DOHH2 (cell line): ENCODE results near the gene TEDC2.
A peak's percentile ranks its signal among the peaks of the same experiment; 100 is the strongest.

Source experiments
- H3F3A ChIP-seq: fragments of 200-600 bp; sonication (generic), shearing (Covaris generic); 2 replicates; pipeline ENCODE4 v1.6.0; 2016; ENCODE audit warnings: antibody characterized with exemption, mild to moderate bottlenecking; ENCODE audit not compliant: control insufficient read depth, insufficient read depth
- H3K27ac ChIP-seq: fragments of 200-600 bp; sonication (generic); 2 replicates; pipeline ENCODE4 v1.5.1; 2014; ENCODE audit warnings: low read depth, mild to moderate bottlenecking, low read length, moderate library complexity
- H3K27me3 ChIP-seq: fragments of 200-600 bp; sonication (generic); 2 replicates; pipeline ENCODE4 v1.6.1; 2014; ENCODE audit warnings: mild to moderate bottlenecking, low read length, mixed read lengths; ENCODE audit not compliant: control insufficient read depth
- H3K36me3 ChIP-seq: fragments of 200-600 bp; sonication (generic); 2 replicates; pipeline ENCODE4 v1.6.1; 2014; ENCODE audit warnings: mild to moderate bottlenecking, low read length, moderate library complexity, mixed read lengths; ENCODE audit not compliant: control insufficient read depth
- H3K4me1 ChIP-seq: fragments of 200-600 bp; sonication (generic); 2 replicates; pipeline ENCODE4 v1.6.1; 2014; ENCODE audit warnings: mild to moderate bottlenecking, low read length, mixed read lengths; ENCODE audit not compliant: control insufficient read depth
- H3K4me2 ChIP-seq: fragments of 200-600 bp; sonication (generic); 2 replicates; pipeline ENCODE4 v1.6.0; 2014; ENCODE audit warnings: mild to moderate bottlenecking, low read length, moderate library complexity
- H3K4me3 ChIP-seq: fragments of 200-600 bp; sonication (generic); 2 replicates; pipeline ENCODE4 v1.5.1; 2014; ENCODE audit warnings: mild to moderate bottlenecking, low read length, mixed read lengths
- H3K79me2 ChIP-seq: fragments of 200-600 bp; sonication (generic); 2 replicates; pipeline ENCODE4 v1.6.1; 2014; ENCODE audit warnings: mild to moderate bottlenecking, low read length, mixed read lengths; ENCODE audit not compliant: control insufficient read depth
- H3K9me2 ChIP-seq: fragments of 200-600 bp; sonication (generic); replicated peaks from 2 replicates; pipeline ENCODE4 v1.6.1; 2014; ENCODE audit warnings: mild to moderate bottlenecking, low read length, mixed read lengths; ENCODE audit not compliant: control insufficient read depth
- H3K9me3 ChIP-seq: fragments of 200-600 bp; sonication (generic); 2 replicates; pipeline ENCODE4 v1.6.1; 2014; ENCODE audit warnings: antibody characterized with exemption, low read length, mixed read lengths; ENCODE audit not compliant: control insufficient read depth, insufficient read depth
- H4K20me1 ChIP-seq: fragments of 200-600 bp; sonication (generic); 2 replicates; pipeline ENCODE4 v1.6.0; 2014; ENCODE audit warnings: low read depth, mild to moderate bottlenecking, antibody characterized with exemption, low read length, moderate library complexity; ENCODE audit not compliant: control insufficient read depth, insufficient read depth
- EZH2phosphoT487 ChIP-seq: fragments of 200-600 bp; sonication (generic); IDR thresholded peaks from 2 replicates; pipeline ENCODE4 v1.6.1; 2017; ENCODE audit warnings: borderline replicate concordance, mild to moderate bottlenecking, antibody characterized with exemption, low read length, moderate library complexity, mixed read lengths
- TF ChIP-seq, protein P1 (sequence below): fragments of 200-600 bp; sonication (generic); IDR thresholded peaks from one replicate; pipeline ENCODE4 v1.5.1; 2014; ENCODE audit warnings: antibody characterized with exemption, mild to moderate bottlenecking, low read depth, low read length; ENCODE audit not compliant: poor library complexity, severe bottlenecking

Gene TEDC2

DNA sequence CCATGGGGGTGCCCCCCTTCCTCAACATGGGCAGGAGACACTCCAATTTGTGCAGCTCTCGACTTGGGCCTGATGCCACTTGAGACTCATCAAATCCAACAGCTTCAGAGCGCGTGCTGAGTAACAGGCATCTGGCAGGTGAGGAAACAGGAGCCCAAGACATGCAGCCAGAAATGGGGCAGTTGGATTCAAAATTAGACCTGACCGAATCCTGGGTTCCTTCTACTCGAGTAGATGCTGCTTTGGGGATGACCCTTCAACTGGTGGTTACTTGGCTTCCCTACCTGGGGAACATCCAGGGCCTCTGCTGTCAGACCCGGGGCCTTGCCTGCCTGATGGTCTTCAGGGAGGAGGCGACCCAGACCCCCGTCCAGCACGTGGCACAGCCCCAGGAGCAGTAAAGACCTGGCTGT lies 10.7 kb downstream of the TEDC2 start:
- peak overlapping the region; percentile 81 for H3K4me3 ChIP-seq

DNA sequence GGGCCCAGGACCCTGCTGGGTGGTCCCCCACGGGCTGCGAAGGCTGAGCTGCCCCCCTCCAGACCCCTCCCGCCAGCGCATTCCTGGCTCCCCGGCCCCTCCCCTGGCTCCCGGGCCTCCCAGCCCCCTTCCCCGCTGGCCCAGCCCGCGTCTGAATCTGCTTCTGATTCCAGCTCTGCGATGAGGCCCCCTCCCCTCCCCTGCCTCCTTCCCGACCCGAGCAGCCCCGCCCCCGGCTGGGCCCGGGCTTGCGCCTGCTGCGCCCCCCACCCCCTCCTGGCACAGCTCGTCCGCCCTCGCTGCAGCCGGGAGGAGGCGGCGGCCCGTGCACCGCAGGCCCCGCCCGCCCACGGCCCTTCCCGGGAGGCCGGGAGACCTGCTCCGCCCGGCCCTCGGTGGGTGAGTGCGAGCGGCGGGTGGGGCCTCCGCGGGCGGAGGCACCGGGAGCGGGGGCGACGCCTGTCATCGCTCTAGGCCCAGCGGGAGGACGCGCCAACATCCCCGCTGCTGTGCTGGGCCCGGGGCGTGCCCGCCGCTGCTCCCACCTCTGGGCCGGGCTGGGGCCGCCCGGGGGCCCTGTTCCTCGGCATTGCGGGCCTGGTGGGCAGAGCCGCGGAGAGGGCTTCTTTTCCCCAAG lies 11.2 kb downstream of the TEDC2 start, which contains the start of gene NTN3:
NTN3 (plus strand) TSS at position 282 of the 637 bp plus-strand sequence. CDS start 405 bp downstream, outside the sequence.
- H3K4me3 ChIP-seq, result peak within 1 kb of the TSS; percentile 81

More for the DNA sequence above, 10.7 kb downstream of the TEDC2 start:
- Histone ChIP-seq H3F3A (peaks cover 20% of the 10 kb centered on the region), H3K9me3 (no peaks in the 10 kb centered on the region), H4K20me1 (0 out of 2 replicates have a peak, but pooled peaks cover under 1% of the 10 kb centered on the region), H3K27ac (peak overlapping the region; percentile 95), H3K27me3 (no peaks in the 10 kb centered on the region), H3K4me1 (peaks cover 75% of the 10 kb centered on the region), H3K36me3 (peaks cover 5% of the 10 kb centered on the region; the same call in 1 of the 2 replicates), H3K4me2 (peak overlapping the region; percentile 92), H3K9me2 (no peaks in the 10 kb centered on the region), H3K79me2 (peaks cover 28% of the 10 kb centered on the region)
- TF ChIP-seq, protein P1, sequence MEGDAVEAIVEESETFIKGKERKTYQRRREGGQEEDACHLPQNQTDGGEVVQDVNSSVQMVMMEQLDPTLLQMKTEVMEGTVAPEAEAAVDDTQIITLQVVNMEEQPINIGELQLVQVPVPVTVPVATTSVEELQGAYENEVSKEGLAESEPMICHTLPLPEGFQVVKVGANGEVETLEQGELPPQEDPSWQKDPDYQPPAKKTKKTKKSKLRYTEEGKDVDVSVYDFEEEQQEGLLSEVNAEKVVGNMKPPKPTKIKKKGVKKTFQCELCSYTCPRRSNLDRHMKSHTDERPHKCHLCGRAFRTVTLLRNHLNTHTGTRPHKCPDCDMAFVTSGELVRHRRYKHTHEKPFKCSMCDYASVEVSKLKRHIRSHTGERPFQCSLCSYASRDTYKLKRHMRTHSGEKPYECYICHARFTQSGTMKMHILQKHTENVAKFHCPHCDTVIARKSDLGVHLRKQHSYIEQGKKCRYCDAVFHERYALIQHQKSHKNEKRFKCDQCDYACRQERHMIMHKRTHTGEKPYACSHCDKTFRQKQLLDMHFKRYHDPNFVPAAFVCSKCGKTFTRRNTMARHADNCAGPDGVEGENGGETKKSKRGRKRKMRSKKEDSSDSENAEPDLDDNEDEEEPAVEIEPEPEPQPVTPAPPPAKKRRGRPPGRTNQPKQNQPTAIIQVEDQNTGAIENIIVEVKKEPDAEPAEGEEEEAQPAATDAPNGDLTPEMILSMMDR, result no peak
- TF ChIP-seq EZH2phosphoT487, result no peak

DNA sequence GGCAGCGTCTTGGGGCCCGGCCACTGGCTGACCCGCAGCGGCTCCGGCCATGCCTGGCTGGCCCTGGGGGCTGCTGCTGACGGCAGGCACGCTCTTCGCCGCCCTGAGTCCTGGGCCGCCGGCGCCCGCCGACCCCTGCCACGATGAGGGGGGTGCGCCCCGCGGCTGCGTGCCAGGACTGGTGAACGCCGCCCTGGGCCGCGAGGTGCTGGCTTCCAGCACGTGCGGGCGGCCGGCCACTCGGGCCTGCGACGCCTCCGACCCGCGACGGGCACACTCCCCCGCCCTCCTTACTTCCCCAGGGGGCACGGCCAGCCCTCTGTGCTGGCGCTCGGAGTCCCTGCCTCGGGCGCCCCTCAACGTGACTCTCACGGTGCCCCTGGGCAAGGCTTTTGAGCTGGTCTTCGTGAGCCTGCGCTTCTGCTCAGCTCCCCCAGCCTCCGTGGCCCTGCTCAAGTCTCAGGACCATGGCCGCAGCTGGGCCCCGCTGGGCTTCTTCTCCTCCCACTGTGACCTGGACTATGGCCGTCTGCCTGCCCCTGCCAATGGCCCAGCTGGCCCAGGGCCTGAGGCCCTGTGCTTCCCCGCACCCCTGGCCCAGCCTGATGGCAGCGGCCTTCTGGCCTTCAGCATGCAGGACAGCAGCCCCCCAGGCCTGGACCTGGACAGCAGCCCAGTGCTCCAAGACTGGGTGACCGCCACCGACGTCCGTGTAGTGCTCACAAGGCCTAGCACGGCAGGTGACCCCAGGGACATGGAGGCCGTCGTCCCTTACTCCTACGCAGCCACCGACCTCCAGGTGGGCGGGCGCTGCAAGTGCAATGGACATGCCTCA lies 12.0 kb downstream of the TEDC2 start:
- H3K4me1 ChIP-seq, result peaks cover 78% of the 10 kb centered on the region
- peak overlapping the region; percentile 95 for H3K27ac ChIP-seq
- H3F3A ChIP-seq, result peaks cover 13% of the 10 kb centered on the region
- peaks cover 11% of the 10 kb centered on the region; the same call in 1 of the 2 replicates for H4K20me1 ChIP-seq
- peak overlapping the region; percentile 92 for H3K4me2 ChIP-seq
- no peaks in the 10 kb centered on the region for H3K27me3 ChIP-seq
- H3K9me2 ChIP-seq, result no peaks in the 10 kb centered on the region
- H3K9me3 ChIP-seq, result no peaks in the 10 kb centered on the region
- H3K4me3 ChIP-seq, result peak overlapping the region; percentile 81
- H3K36me3 ChIP-seq, result peaks cover 5% of the 10 kb centered on the region; the same call in 1 of the 2 replicates
- TF ChIP-seq, protein P1, result no peak
- H3K79me2 ChIP-seq, result peaks cover 40% of the 10 kb centered on the region

More for the DNA sequence above, 11.2 kb downstream of the TEDC2 start, which contains the start of gene NTN3:
- peaks cover 76% of the 10 kb centered on the region for H3K4me1 ChIP-seq
- H3K27me3 ChIP-seq, result no peaks in the 10 kb centered on the region
- peaks cover 5% of the 10 kb centered on the region; the same call in 1 of the 2 replicates for H4K20me1 ChIP-seq
- peaks cover 33% of the 10 kb centered on the region for H3K79me2 ChIP-seq
- no peak for TF ChIP-seq EZH2phosphoT487
- TF ChIP-seq, protein P1, result no peak
- no peaks in the 10 kb centered on the region for H3K9me2 ChIP-seq
- H3K36me3 ChIP-seq, result peaks cover 5% of the 10 kb centered on the region; the same call in 1 of the 2 replicates
- peak within 1 kb of the TSS; percentile 92 for H3K4me2 ChIP-seq
- H3K9me3 ChIP-seq, result no peaks in the 10 kb centered on the region
- H3F3A ChIP-seq, result peaks cover 15% of the 10 kb centered on the region
- peak within 1 kb of the TSS; percentile 95 for H3K27ac ChIP-seq
